Astrocyte (in vitro differentiated cells and primary cell): ENCODE data around the gene DOCK1. TPM values are rescaled to one million over a fixed set of nuclear protein-coding genes. Genes with fewer than 3 reads are reported as not detected.

Experiments used
- DNase-seq: peaks from one replicate; pipeline ENCODE4 v3.0.0-alpha.2; 2010; ENCODE audit warnings: low read depth
- FAIRE-seq: peaks from 2 replicates; lab custom pipeline; 2011; peaks lifted over from hg19 to GRCh38; lab: Jason Lieb, UNC
- H2AFZ ChIP-seq: 2 replicates; pipeline ENCODE4 v1.6.0; 2012; ENCODE audit warnings: low read depth, low read length, inconsistent platforms
- H3K27ac ChIP-seq: 2 replicates; pipeline ENCODE4 v1.5.1; 2011; ENCODE audit warnings: low read depth, low read length, inconsistent platforms
- H3K27me3 ChIP-seq: 2 replicates; pipeline ENCODE4 v1.6.0; 2011; ENCODE audit warnings: low read length, inconsistent platforms; ENCODE audit not compliant: insufficient read depth
- H3K36me3 ChIP-seq: 2 replicates; pipeline ENCODE4 v1.5.1; 2011; ENCODE audit warnings: low read length, inconsistent platforms; ENCODE audit not compliant: insufficient read depth
- H3K4me1 ChIP-seq: 2 replicates; pipeline ENCODE4 v1.5.1; 2011; ENCODE audit warnings: low read length, inconsistent platforms; ENCODE audit not compliant: insufficient read depth
- H3K4me2 ChIP-seq: 2 replicates; pipeline ENCODE4 v1.6.0; 2012; ENCODE audit warnings: low read length, inconsistent platforms
- H3K4me3 ChIP-seq: 2 replicates; pipeline ENCODE4 v1.5.1; 2011; ENCODE audit warnings: low read depth, mild to moderate bottlenecking, low read length, inconsistent platforms; ENCODE audit not compliant: insufficient read depth
- H3K79me2 ChIP-seq: 2 replicates; pipeline ENCODE4 v1.6.0; 2012; ENCODE audit warnings: mild to moderate bottlenecking, low read length, inconsistent platforms; ENCODE audit not compliant: insufficient read depth
- H3K9ac ChIP-seq: 2 replicates; pipeline ENCODE4 v1.6.0; 2012; ENCODE audit warnings: mild to moderate bottlenecking, low read length, inconsistent platforms
- H3K9me3 ChIP-seq: 2 replicates; pipeline ENCODE4 v1.5.1; 2012; ENCODE audit warnings: low read depth, mild to moderate bottlenecking, low read length, inconsistent platforms; ENCODE audit not compliant: insufficient read depth
- H4K20me1 ChIP-seq: 2 replicates; pipeline ENCODE4 v1.6.0; 2012; ENCODE audit warnings: low read length, inconsistent platforms; ENCODE audit not compliant: insufficient read depth
- H3K27ac Mint-ChIP-seq: one replicate; pipeline ENCODE4 v1.8.0; 2021; ENCODE audit warnings: mild to moderate bottlenecking, mixed read lengths; ENCODE audit not compliant: unreplicated experiment
- H3K27me3 Mint-ChIP-seq: one replicate; pipeline ENCODE4 v1.8.0; 2021; ENCODE audit warnings: low read depth, mixed read lengths; ENCODE audit not compliant: unreplicated experiment
- H3K36me3 Mint-ChIP-seq: one replicate; pipeline ENCODE4 v1.8.0; 2021; ENCODE audit warnings: low read depth, mixed read lengths; ENCODE audit not compliant: unreplicated experiment
- H3K4me1 Mint-ChIP-seq: one replicate; pipeline ENCODE4 v1.8.0; 2021; ENCODE audit warnings: low read depth, mixed read lengths; ENCODE audit not compliant: unreplicated experiment
- H3K4me3 Mint-ChIP-seq: one replicate; pipeline ENCODE4 v1.8.0; 2021; ENCODE audit warnings: mild to moderate bottlenecking, moderate library complexity, mixed read lengths; ENCODE audit not compliant: unreplicated experiment
- H3K9me3 Mint-ChIP-seq: one replicate; pipeline ENCODE4 v1.8.0; 2021; ENCODE audit warnings: mild to moderate bottlenecking, mixed read lengths; ENCODE audit not compliant: unreplicated experiment
- CTCF ChIP-seq: IDR thresholded peaks from 2 replicates; pipeline ENCODE4 v1.5.1; 2011; ENCODE audit warnings: low read depth, mild to moderate bottlenecking, inconsistent platforms, low read length, moderate library complexity; ENCODE audit not compliant: insufficient read depth
- EZH2 ChIP-seq: IDR thresholded peaks from 2 replicates; pipeline ENCODE4 v1.6.1; 2012; ENCODE audit warnings: mild to moderate bottlenecking, low read length, inconsistent platforms; ENCODE audit not compliant: insufficient read depth
- total RNA-seq: library from RNA; stranded (reverse); gene quantifications from 2 replicates; pipeline ENCODE4 v1.2.1, GENCODE V29; 2021

DOCK1 gene
- total RNA-seq, 1 donor from 2014 or later, result 42.5 TPM

DNA sequence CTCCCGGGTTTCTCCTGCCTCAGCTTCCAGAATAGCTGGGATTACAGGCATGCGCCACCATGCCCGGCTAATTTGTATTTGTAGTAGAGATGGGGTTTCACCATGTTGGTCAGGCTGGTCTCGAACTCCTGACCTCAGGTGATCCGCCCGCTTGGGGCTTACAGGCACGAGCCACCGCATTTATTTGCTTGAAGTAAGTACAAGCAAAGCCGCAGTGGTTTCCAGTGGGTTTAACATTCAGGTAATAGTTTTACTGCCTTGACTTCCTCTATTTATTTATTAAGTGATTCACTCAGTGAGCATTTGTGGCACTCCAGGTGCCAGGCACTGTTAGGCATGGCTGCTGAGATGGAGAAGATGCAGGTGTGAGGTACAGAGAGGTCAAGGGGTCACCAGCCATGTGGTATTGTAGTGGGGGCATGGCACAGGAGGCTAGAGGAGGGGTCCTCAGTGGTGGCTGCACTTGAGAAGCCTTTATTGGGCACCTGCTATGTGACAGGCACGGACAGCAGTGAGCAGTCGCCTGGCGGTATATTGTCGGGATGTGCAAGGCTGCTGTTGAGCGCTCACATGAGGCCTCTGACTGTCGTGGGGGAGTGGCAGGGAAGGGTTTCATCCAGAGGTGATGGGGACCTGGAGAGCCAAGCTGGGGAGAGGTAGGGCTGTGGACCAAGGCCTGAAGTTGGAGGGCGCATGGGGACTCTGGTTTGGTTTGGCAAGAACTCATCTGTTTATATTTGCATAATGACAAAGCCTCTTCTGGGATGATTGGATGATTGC, 54.9 kb downstream of the DOCK1 start:
- Mint-ChIP-seq H3K36me3 (peaks cover 2% of the 10 kb centered on the region), H3K27me3 (no peaks in the 10 kb centered on the region), H3K9me3 (no peaks in the 10 kb centered on the region), H3K27ac (no peak overlapping the region), H3K4me1 (peaks cover 2% of the 10 kb centered on the region), H3K4me3 (no peak overlapping the region)
- H3K27me3 ChIP-seq, result no peaks in the 10 kb centered on the region
- peaks cover 94% of the 10 kb centered on the region for H4K20me1 ChIP-seq
- FAIRE-seq, result no peak
- H3K9ac ChIP-seq, result no peak overlapping the region
- no peak overlapping the region for H3K4me3 ChIP-seq
- peaks cover 94% of the 10 kb centered on the region for H3K79me2 ChIP-seq
- no peak overlapping the region for H2AFZ ChIP-seq
- H3K4me2 ChIP-seq, result no peak overlapping the region
- no peaks in the 10 kb centered on the region for H3K9me3 ChIP-seq
- no peak overlapping the region for H3K27ac ChIP-seq
- TF ChIP-seq CTCF (no peak), EZH2 (no peak)
- H3K4me1 ChIP-seq, result peaks cover 3% of the 10 kb centered on the region
- no peaks in the 10 kb centered on the region for H3K36me3 ChIP-seq
- DNase-seq, result no peak

DNA sequence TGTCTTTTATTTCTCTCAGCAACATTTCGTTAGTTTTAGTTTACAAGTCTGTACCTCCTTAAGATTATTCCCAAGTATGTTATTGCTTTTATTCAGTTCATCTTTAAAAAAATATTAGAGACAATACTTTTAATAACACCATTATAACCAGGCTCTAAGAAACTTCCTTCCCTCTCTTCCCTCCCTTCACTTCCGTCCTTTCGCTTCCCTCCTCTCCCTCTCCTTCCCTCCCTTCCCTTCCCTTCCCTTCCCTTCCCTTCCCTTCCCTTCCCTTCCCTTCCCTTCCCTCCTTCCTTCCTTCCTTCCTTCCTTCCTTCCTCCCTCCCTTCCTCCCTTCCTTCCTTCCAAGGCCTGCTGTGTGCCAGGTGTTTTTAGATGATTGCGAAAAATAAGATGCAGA, 58.1 kb downstream of the DOCK1 start:
- Histone ChIP-seq H3K4me2 (no peak overlapping the region), H3K4me3 (no peak overlapping the region), H3K4me1 (no peaks in the 10 kb centered on the region), H3K9ac (no peak overlapping the region), H4K20me1 (peaks cover 94% of the 10 kb centered on the region), H3K9me3 (no peaks in the 10 kb centered on the region), H3K27me3 (no peaks in the 10 kb centered on the region), H3K36me3 (no peaks in the 10 kb centered on the region), H3K79me2 (peaks cover 92% of the 10 kb centered on the region), H3K27ac (no peak overlapping the region), H2AFZ (no peak overlapping the region)
- FAIRE-seq (no peak), DNase-seq (no peak)
- H3K27me3 Mint-ChIP-seq, result no peaks in the 10 kb centered on the region
- H3K27ac Mint-ChIP-seq, result no peak overlapping the region
- H3K4me3 Mint-ChIP-seq, result no peak overlapping the region
- H3K36me3 Mint-ChIP-seq, result peaks cover 6% of the 10 kb centered on the region
- H3K4me1 Mint-ChIP-seq, result peaks cover 5% of the 10 kb centered on the region
- no peaks in the 10 kb centered on the region for H3K9me3 Mint-ChIP-seq
- TF ChIP-seq EZH2 (no peak), CTCF (no peak)

DNA sequence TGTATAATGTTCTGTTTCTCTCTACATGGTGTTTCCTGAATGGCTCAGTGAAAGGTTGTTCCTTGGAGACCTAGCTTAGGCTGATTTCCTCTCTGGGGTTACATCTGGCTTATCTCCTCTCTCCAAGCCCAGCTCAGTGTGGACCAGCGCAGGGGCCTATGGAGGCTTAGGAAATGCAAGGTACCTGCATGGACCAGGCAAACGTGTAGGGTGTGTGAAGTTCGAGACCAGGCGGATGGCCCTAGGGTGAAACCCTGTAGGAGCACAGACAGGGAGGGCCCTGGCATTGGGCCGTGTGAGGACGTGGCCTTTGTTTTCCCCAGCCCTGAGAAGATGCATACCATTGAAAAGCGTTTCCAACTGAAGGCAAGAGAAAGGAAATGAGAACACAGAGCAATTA, 59.0 kb downstream of the DOCK1 start:
- Histone ChIP-seq H3K9me3 (no peaks in the 10 kb centered on the region), H3K4me3 (no peak overlapping the region), H3K27ac (no peak overlapping the region), H3K9ac (no peak overlapping the region), H2AFZ (no peak overlapping the region), H3K4me2 (no peak overlapping the region), H3K27me3 (no peaks in the 10 kb centered on the region), H3K4me1 (no peaks in the 10 kb centered on the region), H3K79me2 (peaks cover 92% of the 10 kb centered on the region), H3K36me3 (no peaks in the 10 kb centered on the region), H4K20me1 (peaks cover 94% of the 10 kb centered on the region)
- H3K9me3 Mint-ChIP-seq, result no peaks in the 10 kb centered on the region
- H3K27me3 Mint-ChIP-seq, result no peaks in the 10 kb centered on the region
- FAIRE-seq (no peak), DNase-seq (no peak)
- peaks cover 6% of the 10 kb centered on the region for H3K36me3 Mint-ChIP-seq
- no peak overlapping the region for H3K27ac Mint-ChIP-seq
- TF ChIP-seq CTCF (no peak), EZH2 (no peak)
- peaks cover 6% of the 10 kb centered on the region for H3K4me1 Mint-ChIP-seq
- no peak overlapping the region for H3K4me3 Mint-ChIP-seq
